CD8-positive, alpha-beta memory T cell (primary cell): Measurements from ENCODE around the gene SIDT1. TPM values are rescaled to one million over a fixed set of nuclear protein-coding genes. Genes with fewer than 3 reads are reported as not detected.

Experiments used
- CTCF ChIA-PET: fragments of 350-600 bp; sonication (Branson Sonifier 250); formaldehyde crosslinking; loops from one replicate; lab custom pipeline; 2021; ENCODE audit warnings: antibody characterized with exemption; lab: Charles Lee
- POLR2A ChIA-PET: fragments of 350-600 bp; sonication (Branson Sonifier 250); formaldehyde crosslinking; loops from one replicate; lab custom pipeline; 2021; ENCODE audit warnings: antibody characterized with exemption; lab: Charles Lee
- DNase-seq, 5 donors: peaks; one replicate each; pipeline versions ENCODE4 v3.0.0 to v3.0.0-alpha.2; 2020 to 2022; ENCODE audit warnings: mixed read lengths in 1 of 5
- H3K27ac ChIP-seq: one replicate; pipeline ENCODE4 v1.7.0; 2013; ENCODE audit warnings: low read depth, mild to moderate bottlenecking, low read length, moderate library complexity
- H3K27me3 ChIP-seq: 2 replicates; pipeline ENCODE4 v1.7.0; 2013; ENCODE audit warnings: low read length, mild to moderate bottlenecking; ENCODE audit not compliant: insufficient read depth, poor library complexity, severe bottlenecking
- H3K36me3 ChIP-seq: 2 replicates; pipeline ENCODE4 v1.7.0; 2013; ENCODE audit warnings: mild to moderate bottlenecking, low read length, moderate library complexity; ENCODE audit not compliant: insufficient read depth
- H3K4me1 ChIP-seq: 2 replicates; pipeline ENCODE4 v1.7.0; 2013; ENCODE audit warnings: mild to moderate bottlenecking, low read length, moderate library complexity; ENCODE audit not compliant: insufficient read depth
- H3K4me3 ChIP-seq: 2 replicates; pipeline ENCODE4 v1.7.0; 2013; ENCODE audit warnings: mild to moderate bottlenecking, low read length
- H3K9me3 ChIP-seq: 2 replicates; pipeline ENCODE4 v1.7.0; 2013; ENCODE audit warnings: mild to moderate bottlenecking, low read length
- H3K27ac Mint-ChIP-seq, 8 donors: one replicate each; pipeline ENCODE4 v1.8.0; 2020 to 2021; ENCODE audit warnings: mixed read lengths in 8 of 8, mild to moderate bottlenecking in 6 of 8, inconsistent platforms in 3 of 8, moderate library complexity in 3 of 8
- H3K27me3 Mint-ChIP-seq, 2 donors: one replicate each; pipeline ENCODE4 v1.8.0; 2020 to 2021; ENCODE audit warnings: mixed read lengths in 2 of 2, mild to moderate bottlenecking in 1 of 2, moderate library complexity in 1 of 2
- H3K36me3 Mint-ChIP-seq, 3 donors: one replicate each; pipeline ENCODE4 v1.8.0; 2020 to 2021; ENCODE audit warnings: mixed read lengths in 3 of 3, inconsistent platforms in 1 of 3, mild to moderate bottlenecking in 1 of 3
- H3K4me1 Mint-ChIP-seq, 3 donors: one replicate each; pipeline ENCODE4 v1.8.0; 2020 to 2021; ENCODE audit warnings: mixed read lengths in 3 of 3, inconsistent platforms in 1 of 3, mild to moderate bottlenecking in 1 of 3
- H3K4me3 Mint-ChIP-seq, 7 donors: one replicate each; pipeline ENCODE4 v1.8.0; 2020 to 2021; ENCODE audit warnings: mixed read lengths in 7 of 7, mild to moderate bottlenecking in 6 of 7, moderate library complexity in 4 of 7, inconsistent platforms in 2 of 7
- H3K9me3 Mint-ChIP-seq, 5 donors: one replicate each; pipeline ENCODE4 v1.8.0; 2020 to 2022; ENCODE audit warnings: mixed read lengths in 5 of 5, mild to moderate bottlenecking in 3 of 5, moderate library complexity in 2 of 5, inconsistent platforms in 1 of 5
- polyA plus RNA-seq: library from polyadenylated mRNA; unstranded; fragments of 300-500 nt; fragmentation: Illumina TruSeq; gene quantifications from one replicate; pipeline ENCODE4 v1.2.3, GENCODE V29; 2021
- total RNA-seq, 2 experiments: library from RNA; stranded (reverse); gene quantifications; one replicate each; pipeline ENCODE4 v1.2.3, GENCODE V29; 2021

Gene SIDT1
- total and polyA plus RNA-seq, 3 experiments from 2014 or later, result 14.8 to 23.9 (median 16.6) TPM

GRCh38 chr3:113590983-113591382, 58.6 kb downstream of the SIDT1 start:
- peak in 1 of 5 donors; percentile 10 for DNase-seq
- ChIA-PET POLR2A (no interaction called here), CTCF (no interaction called here)

GRCh38 chr3:113594066-113594465, 61.7 kb downstream of the SIDT1 start:
- POLR2A ChIA-PET, result no interaction called here
- CTCF ChIA-PET, result interaction anchor here (1.9 kb wide), 1 partner anchor 17 kb away, joined by 6 read pairs; no protein-coding TSS in a partner anchor
- DNase-seq, result no peak

More at GRCh38 chr3:113590983-113591382, 58.6 kb downstream of the SIDT1 start:
- peaks cover 6% of the 10 kb centered on the region for H3K36me3 ChIP-seq
- no peaks in the 10 kb centered on the region for H3K9me3 ChIP-seq
- Mint-ChIP-seq H3K9me3 (no peaks in the 10 kb centered on the region), H3K27me3 (no peaks in the 10 kb centered on the region), H3K27ac (peak overlapping the region in 2 of 8 donors; percentile 24 to 43), H3K4me1 (no peaks in the 10 kb centered on the region), H3K36me3 (peaks cover 6 to 88% (median 29%) of the 10 kb centered on the region in 3 donors), H3K4me3 (no peak overlapping the region)
- H3K27me3 ChIP-seq, result no peaks in the 10 kb centered on the region
- no peaks in the 10 kb centered on the region for H3K4me1 ChIP-seq
- H3K4me3 ChIP-seq, result no peak overlapping the region
- no peak overlapping the region for H3K27ac ChIP-seq

GRCh38 chr3:113597596-113598354, 65.4 kb downstream of the SIDT1 start:
- H3K27ac ChIP-seq, result no peak overlapping the region
- H3K9me3 ChIP-seq, result no peaks in the 10 kb centered on the region
- POLR2A ChIA-PET, result no interaction called here
- H3K4me1 ChIP-seq, result no peaks in the 10 kb centered on the region
- H3K27ac Mint-ChIP-seq, result no peak overlapping the region
- no peak overlapping the region for H3K4me3 Mint-ChIP-seq
- no peaks in the 10 kb centered on the region for H3K4me1 Mint-ChIP-seq
- H3K9me3 Mint-ChIP-seq, result no peaks in the 10 kb centered on the region
- peaks cover 16% of the 10 kb centered on the region for H3K36me3 ChIP-seq
- H3K27me3 Mint-ChIP-seq, result no peaks in the 10 kb centered on the region
- no peaks in the 10 kb centered on the region for H3K27me3 ChIP-seq
- no peak for DNase-seq
- CTCF ChIA-PET, result interaction anchor here (1.0 kb wide), 1 partner anchor 148 kb away, joined by 3 read pairs; the partner anchor contains the start of gene NAA50
- H3K4me3 ChIP-seq, result no peak overlapping the region
- H3K36me3 Mint-ChIP-seq, result peaks cover 0 to 70% (median 20%) of the 10 kb centered on the region in 3 donors

More at GRCh38 chr3:113594066-113594465, 61.7 kb downstream of the SIDT1 start:
- Mint-ChIP-seq H3K27me3 (no peaks in the 10 kb centered on the region), H3K4me3 (no peak overlapping the region), H3K4me1 (no peaks in the 10 kb centered on the region), H3K36me3 (peaks cover 6 to 78% (median 31%) of the 10 kb centered on the region in 3 donors), H3K9me3 (no peaks in the 10 kb centered on the region), H3K27ac (peak overlapping the region in 1 of 8 donors; percentile 37)
- Histone ChIP-seq H3K9me3 (no peaks in the 10 kb centered on the region), H3K4me3 (no peak overlapping the region), H3K4me1 (no peaks in the 10 kb centered on the region), H3K27me3 (no peaks in the 10 kb centered on the region), H3K36me3 (peaks cover 11% of the 10 kb centered on the region), H3K27ac (no peak overlapping the region)

DNA sequence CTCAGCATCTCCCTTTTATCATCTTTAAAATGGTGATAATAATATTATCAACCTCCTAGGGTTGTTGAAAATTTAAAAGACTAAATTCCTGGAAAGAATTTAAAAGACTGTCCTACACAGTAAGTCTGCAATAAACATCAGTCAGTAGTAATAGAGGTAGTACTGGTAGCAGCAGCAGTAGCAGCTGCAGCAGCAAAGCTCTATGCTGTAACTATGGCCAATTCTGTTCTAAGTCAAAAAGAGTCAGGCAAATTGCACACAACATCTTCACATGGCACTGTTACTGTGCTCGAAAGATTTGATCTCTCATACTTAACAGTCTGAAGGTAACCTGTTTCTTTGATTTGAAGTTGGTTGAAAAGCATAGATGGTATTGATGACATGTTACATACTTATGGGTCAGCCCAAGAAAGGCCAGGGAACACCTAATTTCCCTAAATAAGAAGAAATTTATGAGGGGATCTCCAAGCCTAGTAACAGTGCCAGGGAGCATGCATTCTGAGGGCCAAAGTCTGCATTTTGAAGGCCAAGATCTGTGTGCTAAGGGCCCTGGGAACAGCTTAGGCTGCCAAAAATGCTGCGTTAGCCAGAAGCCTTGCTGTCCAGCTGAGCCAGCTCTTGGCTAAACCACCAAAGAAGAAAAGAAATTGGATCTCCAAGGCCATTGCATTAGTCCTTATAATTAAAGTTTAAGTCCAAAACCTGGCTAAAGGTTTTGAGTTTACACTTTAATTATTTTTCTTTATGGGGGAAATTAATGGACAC, 68.2 kb downstream of the SIDT1 start:
- no peak overlapping the region for H3K4me3 Mint-ChIP-seq
- peaks cover 17% of the 10 kb centered on the region for H3K36me3 ChIP-seq
- ChIA-PET CTCF (no interaction called here), POLR2A (no interaction called here)
- no peak for DNase-seq
- no peak overlapping the region for H3K27ac Mint-ChIP-seq
- H3K27ac ChIP-seq, result no peak overlapping the region
- H3K27me3 ChIP-seq, result no peaks in the 10 kb centered on the region
- H3K27me3 Mint-ChIP-seq, result no peaks in the 10 kb centered on the region
- no peak overlapping the region for H3K4me3 ChIP-seq
- H3K36me3 Mint-ChIP-seq, result peaks cover 0 to 72% (median 26%) of the 10 kb centered on the region in 3 donors
- peaks cover under 1% of the 10 kb centered on the region for H3K4me1 ChIP-seq
- peaks cover 2 to 9% (median 4%) of the 10 kb centered on the region in 3 donors for H3K4me1 Mint-ChIP-seq
- H3K9me3 Mint-ChIP-seq, result no peaks in the 10 kb centered on the region
- H3K9me3 ChIP-seq, result no peaks in the 10 kb centered on the region

DNA sequence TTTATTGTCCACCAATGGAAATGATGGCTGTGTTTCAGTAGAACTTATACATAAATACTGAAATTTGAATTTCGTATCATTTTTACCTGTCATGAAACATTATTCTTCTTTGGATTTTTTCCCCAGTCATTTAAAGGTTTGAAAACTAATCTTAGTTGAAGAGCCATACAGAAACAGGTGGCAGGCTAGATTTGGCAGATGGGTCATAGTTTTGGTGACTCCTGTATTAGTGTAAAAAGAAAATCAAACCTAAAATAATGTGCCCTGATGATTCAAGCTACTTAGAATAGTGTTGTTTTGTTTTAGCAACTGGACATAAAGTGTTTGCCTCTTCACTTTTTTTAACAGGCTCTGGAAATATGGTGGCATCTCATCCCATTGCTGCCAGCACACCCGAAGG, 68.9 kb downstream of the SIDT1 start:
- DNase-seq, result no peak
- peaks cover 6 to 15% (median 8%) of the 10 kb centered on the region in 3 donors for H3K4me1 Mint-ChIP-seq
- Histone ChIP-seq H3K27me3 (no peaks in the 10 kb centered on the region), H3K9me3 (no peaks in the 10 kb centered on the region), H3K36me3 (peaks cover 17% of the 10 kb centered on the region), H3K4me1 (peaks cover 7% of the 10 kb centered on the region), H3K27ac (no peak overlapping the region), H3K4me3 (no peak overlapping the region)
- no peaks in the 10 kb centered on the region for H3K27me3 Mint-ChIP-seq
- ChIA-PET POLR2A (no interaction called here), CTCF (no interaction called here)
- H3K36me3 Mint-ChIP-seq, result peaks cover 0 to 69% (median 22%) of the 10 kb centered on the region in 3 donors
- H3K27ac Mint-ChIP-seq, result no peak overlapping the region
- no peaks in the 10 kb centered on the region for H3K9me3 Mint-ChIP-seq
- no peak overlapping the region for H3K4me3 Mint-ChIP-seq

- Mint-ChIP-seq H3K27me3 (no peaks in the 10 kb centered on the region), H3K9me3 (no peaks in the 10 kb centered on the region), H3K4me1 (peaks cover 16 to 25% (median 18%) of the 10 kb centered on the region in 3 donors), H3K36me3 (peaks cover 0 to 69% (median 20%) of the 10 kb centered on the region in 3 donors), H3K27ac (no peak overlapping the region), H3K4me3 (no peak overlapping the region)
- Histone ChIP-seq H3K4me3 (no peak overlapping the region), H3K9me3 (no peaks in the 10 kb centered on the region), H3K4me1 (peaks cover 17% of the 10 kb centered on the region), H3K27ac (no peak overlapping the region), H3K27me3 (no peaks in the 10 kb centered on the region), H3K36me3 (peaks cover 18% of the 10 kb centered on the region)
- POLR2A ChIA-PET, result no interaction called here
- CTCF ChIA-PET, result interaction anchor here (1.0 kb wide), 1 partner anchor 109 kb away, joined by 3 read pairs; no protein-coding TSS in a partner anchor
- DNase-seq, result no peak
Observed at GRCh38 chr3:113602256-113602655, 69.9 kb downstream of the SIDT1 start.

DNA sequence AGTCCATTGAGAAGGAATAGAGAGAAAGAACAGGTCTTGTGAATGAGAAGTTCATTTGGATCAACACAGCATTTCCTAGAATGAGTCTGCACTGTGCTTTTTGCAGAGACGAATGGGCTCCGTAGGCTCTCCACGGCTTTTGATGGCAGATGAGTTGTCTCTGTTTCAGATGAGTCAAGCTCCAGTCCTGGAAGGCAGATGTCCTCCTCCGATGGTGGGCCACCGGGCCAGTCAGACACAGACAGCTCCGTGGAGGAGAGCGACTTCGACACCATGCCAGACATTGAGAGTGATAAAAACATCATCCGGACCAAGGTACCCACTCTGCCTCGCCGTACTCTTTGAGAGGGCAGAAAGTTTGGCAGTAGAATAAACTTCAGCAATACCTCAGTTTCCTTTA, 70.5 kb downstream of the SIDT1 start:
- Mint-ChIP-seq H3K4me1 (peaks cover 17 to 29% (median 20%) of the 10 kb centered on the region in 3 donors), H3K27ac (no peak overlapping the region), H3K36me3 (peaks cover 0 to 71% (median 17%) of the 10 kb centered on the region in 3 donors), H3K9me3 (no peaks in the 10 kb centered on the region), H3K27me3 (no peaks in the 10 kb centered on the region), H3K4me3 (no peak overlapping the region)
- Histone ChIP-seq H3K9me3 (no peaks in the 10 kb centered on the region), H3K36me3 (peaks cover 22% of the 10 kb centered on the region), H3K4me3 (no peak overlapping the region), H3K4me1 (peaks cover 20% of the 10 kb centered on the region), H3K27me3 (no peaks in the 10 kb centered on the region), H3K27ac (no peak overlapping the region)
- DNase-seq, result no peak
- ChIA-PET POLR2A (no interaction called here), CTCF (interaction anchor here (1.0 kb wide), 1 partner anchor 109 kb away, joined by 3 read pairs; no protein-coding TSS in a partner anchor)
